ENCODE results near the gene PTAFR.

GRCh38 chr1:28126212-28126611 is 50.3 kb downstream of the PTAFR start:
- TF ChIP-seq, protein P1, sequence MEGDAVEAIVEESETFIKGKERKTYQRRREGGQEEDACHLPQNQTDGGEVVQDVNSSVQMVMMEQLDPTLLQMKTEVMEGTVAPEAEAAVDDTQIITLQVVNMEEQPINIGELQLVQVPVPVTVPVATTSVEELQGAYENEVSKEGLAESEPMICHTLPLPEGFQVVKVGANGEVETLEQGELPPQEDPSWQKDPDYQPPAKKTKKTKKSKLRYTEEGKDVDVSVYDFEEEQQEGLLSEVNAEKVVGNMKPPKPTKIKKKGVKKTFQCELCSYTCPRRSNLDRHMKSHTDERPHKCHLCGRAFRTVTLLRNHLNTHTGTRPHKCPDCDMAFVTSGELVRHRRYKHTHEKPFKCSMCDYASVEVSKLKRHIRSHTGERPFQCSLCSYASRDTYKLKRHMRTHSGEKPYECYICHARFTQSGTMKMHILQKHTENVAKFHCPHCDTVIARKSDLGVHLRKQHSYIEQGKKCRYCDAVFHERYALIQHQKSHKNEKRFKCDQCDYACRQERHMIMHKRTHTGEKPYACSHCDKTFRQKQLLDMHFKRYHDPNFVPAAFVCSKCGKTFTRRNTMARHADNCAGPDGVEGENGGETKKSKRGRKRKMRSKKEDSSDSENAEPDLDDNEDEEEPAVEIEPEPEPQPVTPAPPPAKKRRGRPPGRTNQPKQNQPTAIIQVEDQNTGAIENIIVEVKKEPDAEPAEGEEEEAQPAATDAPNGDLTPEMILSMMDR (IDR thresholded peaks at IDR 0.05 in 2 of 3, conservative IDR thresholded peaks at IDR 0.05 in 1 of 3; ENCODE audit: borderline replicate concordance in 1 of 3, insufficient read depth in 1 of 3, low read depth in 2 of 3, low read length in 2 of 3) = no peak
- TF ChIP-seq CEBPB (IDR thresholded peaks at IDR 0.05; ENCODE audit: low read depth) (no peak), RAD21 (IDR thresholded peaks at IDR 0.05; ENCODE audit: low read depth) (no peak), ATF3 (IDR thresholded peaks at IDR 0.05) (no peak), JUND (IDR thresholded peaks at IDR 0.05) (no peak), REST (IDR thresholded peaks at IDR 0.05; ENCODE audit: low read depth) (no peak), YY1 (IDR thresholded peaks at IDR 0.05; ENCODE audit: extremely low read depth, insufficient replicate concordance, low read depth, low read length) (no peak)

All from HCT116 (cell line).